ENCODE data around the gene CDC16. TPM values are rescaled to one million over a fixed set of nuclear protein-coding genes. Genes with fewer than 3 reads are reported as not detected.

CDC16 gene
- total and polyA plus RNA-seq, 9 of the 15 experiments (the other 6 are each of a cell fraction or from before 2014, with no cell fraction given) = 23.2 to 102 (median 51.6) TPM

DNA sequence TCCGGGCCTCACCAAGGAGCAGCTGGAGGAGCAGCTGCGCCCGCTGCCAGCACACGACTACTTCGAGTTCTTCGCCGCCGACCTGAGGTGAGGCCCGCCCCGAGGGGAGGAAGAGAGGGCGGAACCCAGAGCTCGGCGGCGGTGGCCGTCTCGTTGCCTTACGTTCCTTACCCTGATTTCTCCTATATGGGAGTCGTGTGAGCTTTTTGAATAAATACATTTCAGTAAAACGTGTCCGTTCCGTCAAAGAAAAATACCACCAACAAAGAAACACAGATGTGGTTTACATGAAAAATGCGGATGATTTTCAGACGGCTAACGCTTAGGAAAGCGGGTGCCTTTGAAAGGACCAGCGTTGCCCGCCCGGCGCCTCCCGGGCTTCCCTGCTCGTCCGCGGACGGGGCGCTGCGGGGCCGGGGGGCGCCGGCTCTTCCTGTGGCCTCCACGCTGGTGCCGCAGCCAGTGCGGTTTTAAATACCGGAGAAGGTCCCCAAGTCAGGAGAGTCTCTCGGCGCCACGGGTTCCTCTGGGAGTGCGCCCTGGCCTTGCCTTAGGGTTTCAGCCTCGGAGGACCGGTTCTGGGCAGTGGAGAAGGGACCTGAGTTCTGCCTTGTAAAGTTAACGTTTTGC, 47.5 kb downstream of the CDC16 start (continued):
- TF ChIP-seq, protein P1, sequence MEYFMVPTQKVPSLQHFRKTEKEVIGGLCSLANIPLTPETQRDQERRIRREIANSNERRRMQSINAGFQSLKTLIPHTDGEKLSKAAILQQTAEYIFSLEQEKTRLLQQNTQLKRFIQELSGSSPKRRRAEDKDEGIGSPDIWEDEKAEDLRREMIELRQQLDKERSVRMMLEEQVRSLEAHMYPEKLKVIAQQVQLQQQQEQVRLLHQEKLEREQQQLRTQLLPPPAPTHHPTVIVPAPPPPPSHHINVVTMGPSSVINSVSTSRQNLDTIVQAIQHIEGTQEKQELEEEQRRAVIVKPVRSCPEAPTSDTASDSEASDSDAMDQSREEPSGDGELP (CRISPR knock-in tag; IDR thresholded peaks at IDR 0.05; ENCODE audit: borderline replicate concordance) = peak; percentile 72
- TF ChIP-seq TAF9B (IDR thresholded peaks at IDR 0.05; ENCODE audit: partially characterized antibody) = peak; percentile 70
- no peak for TF ChIP-seq MED1 (CRISPR knock-in tag; IDR thresholded peaks at IDR 0.05; ENCODE audit: borderline replicate concordance)
- TF ChIP-seq MAZ (CRISPR knock-in tag; conservative IDR thresholded peaks at IDR 0.05 in 1 of 2, IDR thresholded peaks at IDR 0.05 in 1 of 2) = peak in 1 of 2 experiments; percentile 14; a peak in 3 of 4 replicates
- TF ChIP-seq SMARCE1 (IDR thresholded peaks at IDR 0.05) = 0 out of 2 replicates have a peak, but pooled peaks have one; percentile 29
- peak; percentile 40 for TF ChIP-seq CHD1 (IDR thresholded peaks at IDR 0.05; ENCODE audit: low read length)
- peak; percentile 22 for TF ChIP-seq CXXC5 (CRISPR knock-in tag; IDR thresholded peaks at IDR 0.05)
- TF ChIP-seq, protein P2, sequence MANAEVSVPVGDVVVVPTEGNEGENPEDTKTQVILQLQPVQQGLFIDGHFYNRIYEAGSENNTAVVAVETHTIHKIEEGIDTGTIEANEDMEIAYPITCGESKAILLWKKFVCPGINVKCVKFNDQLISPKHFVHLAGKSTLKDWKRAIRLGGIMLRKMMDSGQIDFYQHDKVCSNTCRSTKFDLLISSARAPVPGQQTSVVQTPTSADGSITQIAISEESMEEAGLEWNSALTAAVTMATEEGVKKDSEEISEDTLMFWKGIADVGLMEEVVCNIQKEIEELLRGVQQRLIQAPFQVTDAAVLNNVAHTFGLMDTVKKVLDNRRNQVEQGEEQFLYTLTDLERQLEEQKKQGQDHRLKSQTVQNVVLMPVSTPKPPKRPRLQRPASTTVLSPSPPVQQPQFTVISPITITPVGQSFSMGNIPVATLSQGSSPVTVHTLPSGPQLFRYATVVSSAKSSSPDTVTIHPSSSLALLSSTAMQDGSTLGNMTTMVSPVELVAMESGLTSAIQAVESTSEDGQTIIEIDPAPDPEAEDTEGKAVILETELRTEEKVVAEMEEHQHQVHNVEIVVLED (CRISPR knock-in tag; IDR thresholded peaks at IDR 0.05) = 0 out of 2 replicates have a peak, but pooled peaks have one; percentile 13
- peak; percentile 25 for TF ChIP-seq RBBP5 (IDR thresholded peaks at IDR 0.05; ENCODE audit: borderline replicate concordance, insufficient read depth, low read length, poor library complexity, severe bottlenecking)
- TF ChIP-seq, protein P3, sequence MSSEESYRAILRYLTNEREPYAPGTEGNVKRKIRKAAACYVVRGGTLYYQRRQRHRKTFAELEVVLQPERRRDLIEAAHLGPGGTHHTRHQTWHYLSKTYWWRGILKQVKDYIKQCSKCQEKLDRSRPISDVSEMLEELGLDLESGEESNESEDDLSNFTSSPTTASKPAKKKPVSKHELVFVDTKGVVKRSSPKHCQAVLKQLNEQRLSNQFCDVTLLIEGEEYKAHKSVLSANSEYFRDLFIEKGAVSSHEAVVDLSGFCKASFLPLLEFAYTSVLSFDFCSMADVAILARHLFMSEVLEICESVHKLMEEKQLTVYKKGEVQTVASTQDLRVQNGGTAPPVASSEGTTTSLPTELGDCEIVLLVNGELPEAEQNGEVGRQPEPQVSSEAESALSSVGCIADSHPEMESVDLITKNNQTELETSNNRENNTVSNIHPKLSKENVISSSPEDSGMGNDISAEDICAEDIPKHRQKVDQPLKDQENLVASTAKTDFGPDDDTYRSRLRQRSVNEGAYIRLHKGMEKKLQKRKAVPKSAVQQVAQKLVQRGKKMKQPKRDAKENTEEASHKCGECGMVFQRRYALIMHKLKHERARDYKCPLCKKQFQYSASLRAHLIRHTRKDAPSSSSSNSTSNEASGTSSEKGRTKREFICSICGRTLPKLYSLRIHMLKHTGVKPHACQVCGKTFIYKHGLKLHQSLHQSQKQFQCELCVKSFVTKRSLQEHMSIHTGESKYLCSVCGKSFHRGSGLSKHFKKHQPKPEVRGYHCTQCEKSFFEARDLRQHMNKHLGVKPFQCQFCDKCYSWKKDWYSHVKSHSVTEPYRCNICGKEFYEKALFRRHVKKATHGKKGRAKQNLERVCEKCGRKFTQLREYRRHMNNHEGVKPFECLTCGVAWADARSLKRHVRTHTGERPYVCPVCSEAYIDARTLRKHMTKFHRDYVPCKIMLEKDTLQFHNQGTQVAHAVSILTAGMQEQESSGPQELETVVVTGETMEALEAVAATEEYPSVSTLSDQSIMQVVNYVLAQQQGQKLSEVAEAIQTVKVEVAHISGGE (CRISPR knock-in tag; IDR thresholded peaks at IDR 0.05) = 0 out of 6 replicates have a peak, but pooled peaks of 1 of the 3 experiments have one; percentile 30
- TF ChIP-seq, protein P4, sequence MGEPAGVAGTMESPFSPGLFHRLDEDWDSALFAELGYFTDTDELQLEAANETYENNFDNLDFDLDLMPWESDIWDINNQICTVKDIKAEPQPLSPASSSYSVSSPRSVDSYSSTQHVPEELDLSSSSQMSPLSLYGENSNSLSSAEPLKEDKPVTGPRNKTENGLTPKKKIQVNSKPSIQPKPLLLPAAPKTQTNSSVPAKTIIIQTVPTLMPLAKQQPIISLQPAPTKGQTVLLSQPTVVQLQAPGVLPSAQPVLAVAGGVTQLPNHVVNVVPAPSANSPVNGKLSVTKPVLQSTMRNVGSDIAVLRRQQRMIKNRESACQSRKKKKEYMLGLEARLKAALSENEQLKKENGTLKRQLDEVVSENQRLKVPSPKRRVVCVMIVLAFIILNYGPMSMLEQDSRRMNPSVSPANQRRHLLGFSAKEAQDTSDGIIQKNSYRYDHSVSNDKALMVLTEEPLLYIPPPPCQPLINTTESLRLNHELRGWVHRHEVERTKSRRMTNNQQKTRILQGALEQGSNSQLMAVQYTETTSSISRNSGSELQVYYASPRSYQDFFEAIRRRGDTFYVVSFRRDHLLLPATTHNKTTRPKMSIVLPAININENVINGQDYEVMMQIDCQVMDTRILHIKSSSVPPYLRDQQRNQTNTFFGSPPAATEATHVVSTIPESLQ (CRISPR knock-in tag; IDR thresholded peaks at IDR 0.05) = 0 out of 2 replicates have a peak, but pooled peaks have one; percentile 56
- TF ChIP-seq HDAC1 (IDR thresholded peaks at IDR 0.05) = peak in 1 of 2 experiments; percentile 81; a peak in 1 of 4 replicates
- no peak for TF ChIP-seq ZNF133 (CRISPR knock-in tag; IDR thresholded peaks at IDR 0.05)
- TF ChIP-seq SMAD2 (IDR thresholded peaks at IDR 0.05; ENCODE audit: low read depth, low read length) = no peak
- peak; percentile 34; the same call in 1 of the 2 replicates for TF ChIP-seq HDAC2 (IDR thresholded peaks at IDR 0.05)
- peak in 1 of 2 experiments; percentile 70; a peak in 2 of 4 replicates for TF ChIP-seq KDM1A (IDR thresholded peaks at IDR 0.05)
- TF ChIP-seq CREB1 (IDR thresholded peaks at IDR 0.05) = no peak
- no peak for TF ChIP-seq CREB1 (CRISPR knock-in tag; IDR thresholded peaks at IDR 0.05)
- peak; percentile 14 for TF ChIP-seq RBM22 (IDR thresholded peaks at IDR 0.05; ENCODE audit: low read depth, low read length, poor library complexity, severe bottlenecking)
